ENCODE results near the gene SLC47A2. TPM values are rescaled to one million over a fixed set of nuclear protein-coding genes. Genes with fewer than 3 reads are reported as not detected.

Gene SLC47A2
- total and polyA plus RNA-seq, 2 of the 13 experiments (the other 11 are each of a cell fraction or from before 2014, with no cell fraction given), result 0.04 TPM; not detected in 1

- peak; percentile 58; the same call in 1 of the 2 replicates for TF ChIP-seq ZGPAT (CRISPR knock-in tag; IDR thresholded peaks at IDR 0.05)
- no peak for TF ChIP-seq HBP1 (CRISPR knock-in tag; IDR thresholded peaks at IDR 0.05; ENCODE audit: low read depth)
- 0 out of 2 replicates have a peak, but pooled peaks have one; percentile 15 for TF ChIP-seq TBX2 (CRISPR knock-in tag; IDR thresholded peaks at IDR 0.05; ENCODE audit: borderline replicate concordance)
- TF ChIP-seq PAXIP1 (CRISPR knock-in tag; conservative IDR thresholded peaks at IDR 0.05), result peak; percentile 61; the same call in 1 of the 2 replicates
- no peak for TF ChIP-seq ZBTB25 (CRISPR knock-in tag; IDR thresholded peaks at IDR 0.05)
- no peak for TF ChIP-seq ZFP62 (CRISPR knock-in tag; IDR thresholded peaks at IDR 0.05)
- peak; percentile 71; the same call in 1 of the 2 replicates for TF ChIP-seq PITX1 (CRISPR knock-in tag; IDR thresholded peaks at IDR 0.05)
- peak; percentile 74 for TF ChIP-seq SALL1 (CRISPR knock-in tag; IDR thresholded peaks at IDR 0.05)
- 0 out of 2 replicates have a peak, but pooled peaks have one; percentile 32 for TF ChIP-seq SNAI1 (CRISPR knock-in tag; IDR thresholded peaks at IDR 0.05; ENCODE audit: borderline replicate concordance)
- no peak for TF ChIP-seq KLF13 (CRISPR knock-in tag; IDR thresholded peaks at IDR 0.05)
- TF ChIP-seq SP5 (CRISPR knock-in tag; IDR thresholded peaks at IDR 0.05; ENCODE audit: borderline replicate concordance, low read depth), result no peak
- TF ChIP-seq ATF2 (CRISPR knock-in tag; IDR thresholded peaks at IDR 0.05), result peak; percentile 74; the same call in 1 of the 2 replicates
- no peak for TF ChIP-seq MAZ (IDR thresholded peaks at IDR 0.05; ENCODE audit: borderline replicate concordance, low read depth, low read length)
- no peak for TF ChIP-seq MAZ (CRISPR knock-in tag; IDR thresholded peaks at IDR 0.05; ENCODE audit: low read depth)
- TF ChIP-seq ATF3 (CRISPR knock-in tag; IDR thresholded peaks at IDR 0.05), result peak; percentile 94
- no peak for TF ChIP-seq HNRNPH1 (optimal IDR thresholded peaks at IDR 0.05; ENCODE audit: low read depth, low read length)
- TF ChIP-seq HNF4A (CRISPR knock-in tag; IDR thresholded peaks at IDR 0.05), result peak; percentile 81
- TF ChIP-seq BRF2 (CRISPR knock-in tag; IDR thresholded peaks at IDR 0.05), result 0 out of 2 replicates have a peak, but pooled peaks have one; percentile 25
These were observed 56.8 kb downstream of the SLC47A2 start (continued) for GRCh38 chr17:19659366-19660177.
